Sigmoid colon (tissue), 7 donors: Measurements from ENCODE around the gene SNUPN. TPM values are rescaled to one million over a fixed set of nuclear protein-coding genes. Genes with fewer than 3 reads are reported as not detected.

ENCODE experiments used
- DNase-seq: peaks from one replicate; pipeline ENCODE4 v3.0.0-alpha.2; 2019
- H3K27ac ChIP-seq, 4 donors: fragments of 200-600 bp; sonication (generic); one replicate each; pipeline ENCODE4 v1.5.1; 2016 to 2019; ENCODE audit warnings: mild to moderate bottlenecking in 1 of 4
- H3K27me3 ChIP-seq, 3 donors: fragments of 200-600 bp; sonication (generic); one replicate each; pipeline ENCODE4 v1.5.1; 2019; ENCODE audit warnings: mild to moderate bottlenecking in 1 of 3
- H3K36me3 ChIP-seq, 4 donors: fragments of 200-600 bp; sonication (generic); one replicate each; pipeline ENCODE4 v1.5.1; 2016 to 2019
- H3K4me1 ChIP-seq, 4 donors: fragments of 200-600 bp; sonication (generic); one replicate each; pipeline ENCODE4 v1.5.1; 2017 to 2019
- H3K4me3 ChIP-seq, 4 donors: fragments of 200-600 bp; sonication (generic); one replicate each; pipeline ENCODE4 v1.5.1; 2017 to 2019; ENCODE audit warnings: mild to moderate bottlenecking in 2 of 4, moderate library complexity in 1 of 4
- H3K9me3 ChIP-seq, 4 donors: fragments of 200-600 bp in 3 of 4; sonication (generic) in 3 of 4; one replicate each; pipeline versions ENCODE4 v1.5.1 to v1.6.1; 2013 to 2019
- CTCF ChIP-seq, 4 experiments: fragments of 450-650 bp in 3 of 4; fragments of 200-600 bp in 1 of 4; IDR thresholded peaks; one replicate each; pipeline ENCODE4 v1.5.1; 2016 to 2019; ENCODE audit warnings: antibody characterized with exemption in 4 of 4, mild to moderate bottlenecking in 3 of 4, moderate library complexity in 2 of 4
- EP300 ChIP-seq, 4 donors: sonication (generic); formaldehyde crosslinking; IDR thresholded peaks; one replicate each; pipeline ENCODE4 v1.6.1; 2017; ENCODE audit warnings: antibody characterized with exemption in 4 of 4
- POLR2A ChIP-seq, 2 donors: fragments of 450-650 bp; IDR thresholded peaks; one replicate each; pipeline ENCODE4 v1.6.1; 2016; ENCODE audit warnings: antibody characterized with exemption in 2 of 2, mild to moderate bottlenecking in 2 of 2, moderate library complexity in 2 of 2
- POLR2AphosphoS5 ChIP-seq, 4 donors: sonication (generic); formaldehyde crosslinking; IDR thresholded peaks; one replicate each; pipeline ENCODE4 v1.6.1; 2017; ENCODE audit warnings: antibody characterized with exemption in 4 of 4
- WGBS, 2 donors: extraction: QIAGEN DNeasy Blood & Tissue Kit; methylation state at CpG; one replicate each; pipeline ENCODE4 v1.1.7; 2013; 5-methylcytosine and 5-hydroxymethylcytosine counted together
- intact Hi-C: fragments of 100-400 bp; cut with DNase I; formaldehyde crosslinking; loops from one replicate; pipeline ENCODE4 v1.15.1; 2023
- polyA plus RNA-seq, 3 donors: library from polyadenylated mRNA; stranded (reverse); fragments of 200-250 nt; gene quantifications; one replicate each; pipeline ENCODE4 v1.2.3, GENCODE V29; 2013
- total RNA-seq, 4 donors: library from RNA; depleted of rRNA; stranded (reverse); fragments of >200 nt; gene quantifications; one replicate each; pipeline ENCODE4 v1.1.0, GENCODE V29; 2016
- donor health status: healthy with polysubstance abuse.
- donor health status: Bipolar disorder and iron deficiency.
- donor health status: healthy.

The SNUPN gene
- total and polyA plus RNA-seq, 7 donors: 15.3 to 28.6 (median 21.6) TPM

DNA sequence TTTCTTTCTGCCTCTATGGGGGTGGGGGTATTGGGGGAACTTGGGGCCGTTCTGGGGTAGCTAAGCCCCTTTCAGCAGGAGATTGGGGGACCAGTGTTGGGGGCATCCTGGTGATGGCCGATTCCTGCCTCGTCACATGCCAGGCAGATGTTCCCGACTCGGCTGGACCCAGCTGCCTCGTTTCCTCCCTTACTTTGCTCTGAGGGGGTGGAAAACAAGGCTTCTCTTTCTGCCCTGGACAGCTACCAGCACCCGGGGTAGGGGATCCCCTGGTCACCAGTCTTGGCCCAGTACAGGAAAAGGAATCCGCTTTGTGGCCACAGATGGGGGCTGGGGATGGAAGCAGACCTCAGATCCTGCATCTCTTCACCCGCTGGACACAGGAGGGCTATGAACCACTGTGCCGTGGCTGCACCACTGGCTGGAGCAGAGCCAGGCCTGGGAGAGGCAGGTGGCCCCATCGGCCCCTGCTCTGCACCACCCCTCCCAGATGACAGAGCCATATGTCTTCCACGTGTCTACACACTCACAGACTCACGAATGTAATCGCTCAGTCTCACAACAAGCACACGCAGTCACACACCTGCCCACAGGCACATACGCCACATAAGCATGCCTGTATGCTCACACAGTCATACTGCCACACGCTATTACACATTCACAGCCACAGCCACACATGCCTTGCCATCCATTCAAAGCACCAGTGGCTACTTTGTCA, 34.6 kb upstream of the SNUPN start:
- Histone ChIP-seq H3K27me3 (no peaks in the 10 kb centered on the region), H3K4me3 (no peak overlapping the region), H3K4me1 (peaks cover 0 to 51% (median 42%) of the 10 kb centered on the region in 4 donors), H3K9me3 (no peaks in the 10 kb centered on the region), H3K27ac (peak overlapping the region; percentile 79 to 90 (median 88)), H3K36me3 (peaks cover 0 to 47% (median 20%) of the 10 kb centered on the region in 4 donors)
- intact Hi-C loops: no loop called here
- no peak for TF ChIP-seq POLR2AphosphoS5 (IDR thresholded peaks at IDR 0.05)
- TF ChIP-seq POLR2A (IDR thresholded peaks at IDR 0.05): no peak
- no peak for TF ChIP-seq EP300 (IDR thresholded peaks at IDR 0.05)
- no peak for TF ChIP-seq CTCF (IDR thresholded peaks at IDR 0.05)
- DNase-seq: no peak
- WGBS, 2 donors: 66 to 77% methylated on average over 17 of the region's 17 CpGs

GRCh38 chr15:75659141-75659771, 33.7 kb upstream of the SNUPN start:
- WGBS, 2 donors: 80 to 86% methylated on average over 9 of the region's 9 CpGs

GRCh38 chr15:75656813-75657212, 31.3 kb upstream of the SNUPN start:
- H3K4me3 ChIP-seq: no peak overlapping the region
- 94 to 95% methylated on average over 22 of the region's 22 CpGs for WGBS, 2 donors
- H3K27me3 ChIP-seq: no peaks in the 10 kb centered on the region
- no peak overlapping the region for H3K27ac ChIP-seq
- no peaks in the 10 kb centered on the region for H3K9me3 ChIP-seq
- intact Hi-C loops: no loop called here
- no peak for DNase-seq
- no peak for TF ChIP-seq POLR2A (IDR thresholded peaks at IDR 0.05)
- TF ChIP-seq POLR2AphosphoS5 (IDR thresholded peaks at IDR 0.05): no peak
- TF ChIP-seq EP300 (IDR thresholded peaks at IDR 0.05): no peak
- TF ChIP-seq CTCF (IDR thresholded peaks at IDR 0.05): no peak
- peaks cover 0 to 53% (median 22%) of the 10 kb centered on the region in 4 donors for H3K36me3 ChIP-seq
- peaks cover 0 to 81% (median 66%) of the 10 kb centered on the region in 4 donors for H3K4me1 ChIP-seq

More at GRCh38 chr15:75659141-75659771, 33.7 kb upstream of the SNUPN start:
- Histone ChIP-seq H3K4me1 (peaks cover 0 to 60% (median 50%) of the 10 kb centered on the region in 4 donors), H3K9me3 (no peaks in the 10 kb centered on the region), H3K27ac (peak overlapping the region; percentile 79 to 90 (median 88)), H3K36me3 (peaks cover 0 to 50% (median 22%) of the 10 kb centered on the region in 4 donors), H3K27me3 (no peaks in the 10 kb centered on the region), H3K4me3 (no peak overlapping the region)
- no peak for DNase-seq
- intact Hi-C loops: no loop called here
- no peak for TF ChIP-seq CTCF (IDR thresholded peaks at IDR 0.05)
- TF ChIP-seq POLR2A (IDR thresholded peaks at IDR 0.05): no peak
- TF ChIP-seq POLR2AphosphoS5 (IDR thresholded peaks at IDR 0.05): no peak
- no peak for TF ChIP-seq EP300 (IDR thresholded peaks at IDR 0.05)

- Histone ChIP-seq H3K27ac (no peak overlapping the region), H3K4me1 (peaks cover 0 to 81% (median 66%) of the 10 kb centered on the region in 4 donors), H3K36me3 (peaks cover 0 to 53% (median 22%) of the 10 kb centered on the region in 4 donors), H3K9me3 (no peaks in the 10 kb centered on the region), H3K4me3 (no peak overlapping the region), H3K27me3 (no peaks in the 10 kb centered on the region)
- no peak for TF ChIP-seq POLR2A (IDR thresholded peaks at IDR 0.05)
- TF ChIP-seq CTCF (IDR thresholded peaks at IDR 0.05): no peak
- TF ChIP-seq EP300 (IDR thresholded peaks at IDR 0.05): no peak
- TF ChIP-seq POLR2AphosphoS5 (IDR thresholded peaks at IDR 0.05): no peak
- no peak for DNase-seq
- intact Hi-C loops: no loop called here
- 92 to 94% methylated on average over 5 of the region's 5 CpGs for WGBS, 2 donors
Measured at GRCh38 chr15:75656331-75656730, 30.8 kb upstream of the SNUPN start.
